Panc1 (cell line): ENCODE measurements around the gene GRIP1. TPM values are rescaled to one million over a fixed set of nuclear protein-coding genes. Genes with fewer than 3 reads are reported as not detected.

Experiments used
- ATAC-seq: fragments of 200-7000 bp; cut with Tn5 transposase; 2 replicates; pipeline ENCODE4 v1.9.1; 2020; ENCODE audit warnings: mild to moderate bottlenecking, moderate library complexity
- BruUV-seq: library from RNA; stranded (reverse); fragments of 400-500 nt; replicated peaks from 2 replicates; lab custom pipeline; 2021; lab: Mats Ljungman, UMichigan
- CTCF ChIA-PET: fragments of 300-600 bp; sonication (Branson Sonifier 250); formaldehyde crosslinking; loops from one replicate; lab custom pipeline; 2022; ENCODE audit warnings: antibody characterized with exemption; lab: Charles Lee
- POLR2A ChIA-PET: fragments of 300-600 bp; sonication (Branson Sonifier 250); formaldehyde crosslinking; loops from one replicate; lab custom pipeline; 2022; ENCODE audit warnings: antibody characterized with exemption; lab: Charles Lee
- DNase-seq: peaks from one replicate; pipeline ENCODE4 v3.0.0-alpha.2; 2010; ENCODE audit warnings: low read depth, low spot score
- H3K27ac ChIP-seq: 2 replicates; pipeline ENCODE4 v1.5.1; 2011; ENCODE audit warnings: mild to moderate bottlenecking, low read length, inconsistent platforms
- H3K27me3 ChIP-seq: fragments of 200-500 bp; sonication (Bioruptor generic); 2 replicates; pipeline ENCODE4 v1.6.0; 2014; ENCODE audit warnings: low read length, inconsistent platforms; ENCODE audit not compliant: control insufficient read depth, insufficient read depth
- H3K36me3 ChIP-seq: fragments of 200-500 bp; sonication (Bioruptor generic); 2 replicates; pipeline ENCODE4 v1.5.1; 2014; ENCODE audit warnings: inconsistent platforms, mild to moderate bottlenecking, low read length, moderate library complexity; ENCODE audit not compliant: control insufficient read depth, insufficient read depth
- H3K4me1 ChIP-seq: 2 replicates; pipeline ENCODE4 v1.5.1; 2011; ENCODE audit warnings: inconsistent platforms, mild to moderate bottlenecking, low read length, moderate library complexity; ENCODE audit not compliant: control insufficient read depth, insufficient read depth
- H3K4me3 ChIP-seq, 2 experiments: 2 replicates each; pipeline ENCODE4 v1.5.1; 2011 to 2012; ENCODE audit warnings: low read depth in 2 of 2, low read length in 2 of 2, mild to moderate bottlenecking in 2 of 2, inconsistent platforms in 1 of 2, moderate library complexity in 1 of 2
- H3K9me3 ChIP-seq: fragments of 200-500 bp; sonication (Bioruptor generic); 2 replicates; pipeline ENCODE4 v1.5.1; 2014; ENCODE audit warnings: low read depth, mild to moderate bottlenecking, inconsistent platforms, low read length, moderate library complexity; ENCODE audit not compliant: control insufficient read depth, insufficient read depth
- CTCF ChIP-seq: fragments of 450-650 bp; IDR thresholded peaks from 2 replicates; pipeline ENCODE4 v1.5.1; 2017; ENCODE audit warnings: mild to moderate bottlenecking
- POLR2AphosphoS5 ChIP-seq: IDR thresholded peaks from 2 replicates; pipeline ENCODE4 v1.6.1; 2012; ENCODE audit warnings: mild to moderate bottlenecking, low read depth, low read length, moderate library complexity
- REST ChIP-seq, 2 experiments: IDR thresholded peaks; 2 replicates each; pipeline ENCODE4 v1.6.1; 2011 to 2012; ENCODE audit warnings: low read depth in 2 of 2, control low read depth in 1 of 2, low read length in 1 of 2, mild to moderate bottlenecking in 1 of 2, moderate library complexity in 1 of 2; ENCODE audit not compliant: insufficient read depth in 1 of 2
- SIN3A ChIP-seq: IDR thresholded peaks from 2 replicates; pipeline ENCODE4 v1.6.1; 2012; ENCODE audit warnings: low read depth, mild to moderate bottlenecking, low read length, moderate library complexity, borderline replicate concordance; ENCODE audit not compliant: insufficient read depth
- TCF7L2 ChIP-seq: IDR thresholded peaks from 2 replicates; pipeline ENCODE4 v1.6.1; 2011; ENCODE audit warnings: mild to moderate bottlenecking, low read depth, low read length, inconsistent platforms
- in situ Hi-C: cut with HindIII; loops from 2 replicates; pipeline ENCODE4 v1.10.0; 2016; ENCODE audit warnings: low sequenced_read_pairs, low pct_unique_long_range_greater_than_20kb
- intact Hi-C: fragments of 100-400 bp; cut with micrococcal nuclease; formaldehyde crosslinking; loops from one replicate; pipeline ENCODE4 v1.10.0; 2022; ENCODE audit not compliant: unreplicated experiment
- total RNA-seq: library from RNA; stranded (reverse); gene quantifications from one replicate; pipeline ENCODE4 v1.2.1, GENCODE V29; 2021; ENCODE audit not compliant: unreplicated experiment

GRIP1 gene
- total RNA-seq, 1 experiment from 2014 or later: 9.2 TPM

GRCh38 chr12:66590275-66590985 is 88.4 kb downstream of the GRIP1 start:
- no peaks in the 10 kb centered on the region for H3K36me3 ChIP-seq
- DNase-seq (no peak), ATAC-seq (no peak)
- ChIA-PET POLR2A (no interaction called here), CTCF (no interaction called here)
- no peak overlapping the region for H3K4me3 ChIP-seq
- H3K9me3 ChIP-seq: no peaks in the 10 kb centered on the region
- intact Hi-C loops (no loop called here), in situ Hi-C loops (no loop called here)
- no peaks in the 10 kb centered on the region for H3K4me1 ChIP-seq
- no TSS peak for BruUV-seq
- TF ChIP-seq TCF7L2 (no peak), POLR2AphosphoS5 (no peak), SIN3A (no peak), REST (IDR thresholded peaks at IDR 0.05; ENCODE audit: insufficient read depth in 1 of 2, low read depth in 2 of 2, low read length in 1 of 2) (no peak), CTCF (no peak)
- no peak overlapping the region for H3K27ac ChIP-seq
- no peaks in the 10 kb centered on the region for H3K27me3 ChIP-seq

GRCh38 chr12:66589095-66589494 is 89.8 kb downstream of the GRIP1 start:
- CTCF ChIA-PET: no interaction called here
- Histone ChIP-seq H3K27ac (no peak overlapping the region), H3K36me3 (no peaks in the 10 kb centered on the region), H3K9me3 (no peaks in the 10 kb centered on the region), H3K4me1 (no peaks in the 10 kb centered on the region), H3K4me3 (no peak overlapping the region), H3K27me3 (no peaks in the 10 kb centered on the region)
- in situ Hi-C loops: no loop called here
- DNase-seq (no peak), ATAC-seq (no peak)
- TF ChIP-seq TCF7L2 (no peak), REST (IDR thresholded peaks at IDR 0.05; ENCODE audit: insufficient read depth in 1 of 2, low read depth in 2 of 2, low read length in 1 of 2) (no peak), SIN3A (no peak), CTCF (no peak), POLR2AphosphoS5 (no peak)
- POLR2A ChIA-PET: no interaction called here
- intact Hi-C loops: no loop called here
- no TSS peak for BruUV-seq
